Glutamatergic neuron (in vitro differentiated cells): ENCODE data around the gene DOCK2. TPM values are rescaled to one million over a fixed set of nuclear protein-coding genes. Genes with fewer than 3 reads are reported as not detected.

Experiments used
- DNase-seq: peaks from one replicate; pipeline ENCODE4 v3.0.0; 2022
- H3K27ac Mint-ChIP-seq: one replicate; pipeline ENCODE4 v1.8.0; 2020; ENCODE audit warnings: mild to moderate bottlenecking, mixed read lengths, inconsistent platforms; ENCODE audit not compliant: unreplicated experiment
- H3K27me3 Mint-ChIP-seq: one replicate; pipeline ENCODE4 v1.8.0; 2020; ENCODE audit warnings: mild to moderate bottlenecking, moderate library complexity, mixed read lengths, inconsistent platforms; ENCODE audit not compliant: unreplicated experiment
- H3K36me3 Mint-ChIP-seq: one replicate; pipeline ENCODE4 v1.8.0; 2020; ENCODE audit warnings: mild to moderate bottlenecking, mixed read lengths, inconsistent platforms; ENCODE audit not compliant: unreplicated experiment
- H3K4me1 Mint-ChIP-seq: one replicate; pipeline ENCODE4 v1.8.0; 2020; ENCODE audit warnings: mild to moderate bottlenecking, low read depth, mixed read lengths, inconsistent platforms; ENCODE audit not compliant: unreplicated experiment
- H3K4me3 Mint-ChIP-seq: one replicate; pipeline ENCODE4 v1.8.0; 2020; ENCODE audit warnings: mild to moderate bottlenecking, mixed read lengths, inconsistent platforms; ENCODE audit not compliant: unreplicated experiment
- H3K9me3 Mint-ChIP-seq: one replicate; pipeline ENCODE4 v1.8.0; 2020; ENCODE audit warnings: mild to moderate bottlenecking, moderate library complexity, mixed read lengths, inconsistent platforms; ENCODE audit not compliant: unreplicated experiment
- CTCF ChIP-seq: fragments of 200-600 bp; sonication (generic); IDR thresholded peaks from one replicate; pipeline ENCODE4 v1.5.0; 2021; ENCODE audit not compliant: partially characterized antibody, unreplicated experiment
- total RNA-seq: library from RNA; stranded (reverse); fragmentation: NEBNext Ultra II Directional; extraction: Animal tissue kit (Norgen Biotek cat#: 25700); gene quantifications from one replicate; pipeline ENCODE4 v1.2.1, GENCODE V29; 2021; ENCODE audit not compliant: unreplicated experiment

Gene DOCK2
- total RNA-seq, 1 donor from 2014 or later: 0.66 TPM

- Mint-ChIP-seq H3K4me3 (no peak overlapping the region), H3K27ac (no peak overlapping the region), H3K36me3 (no peaks in the 10 kb centered on the region), H3K9me3 (peaks cover 2% of the 10 kb centered on the region), H3K27me3 (no peaks in the 10 kb centered on the region), H3K4me1 (peaks cover 10% of the 10 kb centered on the region)
- no peak for TF ChIP-seq CTCF
- DNase-seq: no peak
Measured at GRCh38 chr5:169789417-169789940, 152.4 kb downstream of the DOCK2 start.

GRCh38 chr5:169791251-169791650 lies 154.2 kb downstream of the DOCK2 start:
- H3K4me1 Mint-ChIP-seq: peaks cover 6% of the 10 kb centered on the region
- TF ChIP-seq CTCF: no peak
- H3K27me3 Mint-ChIP-seq: peaks cover under 1% of the 10 kb centered on the region
- H3K27ac Mint-ChIP-seq: no peak overlapping the region
- no peak overlapping the region for H3K4me3 Mint-ChIP-seq
- DNase-seq: no peak
- no peaks in the 10 kb centered on the region for H3K36me3 Mint-ChIP-seq
- H3K9me3 Mint-ChIP-seq: peaks cover 2% of the 10 kb centered on the region

DNA sequence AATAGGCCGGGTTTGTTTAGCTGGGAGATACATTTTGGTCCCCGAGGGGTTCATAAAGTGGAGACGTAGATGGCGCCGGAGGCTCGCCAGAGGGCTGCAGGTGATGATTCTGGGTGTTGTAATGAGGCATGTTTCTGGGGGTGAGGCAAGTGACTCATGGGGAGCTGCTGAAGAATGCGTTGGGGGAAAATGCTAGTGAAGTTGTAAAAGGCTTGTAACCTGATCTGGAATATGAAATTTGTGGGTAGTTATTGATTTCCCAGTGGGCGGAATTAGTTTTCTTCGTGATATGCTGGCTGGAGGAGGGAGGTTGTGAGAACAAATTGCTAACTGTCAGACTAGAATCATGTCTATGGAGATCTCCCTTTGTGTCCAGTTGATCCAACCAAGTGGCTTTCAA lies 158.3 kb downstream of the DOCK2 start:
- H3K4me1 Mint-ChIP-seq: peaks cover 2% of the 10 kb centered on the region
- H3K27me3 Mint-ChIP-seq: peaks cover 5% of the 10 kb centered on the region
- no peak for DNase-seq
- H3K36me3 Mint-ChIP-seq: peaks cover 5% of the 10 kb centered on the region
- TF ChIP-seq CTCF: no peak
- H3K4me3 Mint-ChIP-seq: no peak overlapping the region
- peaks cover 2% of the 10 kb centered on the region for H3K9me3 Mint-ChIP-seq
- H3K27ac Mint-ChIP-seq: no peak overlapping the region

- H3K9me3 Mint-ChIP-seq: peaks cover 2% of the 10 kb centered on the region
- H3K27ac Mint-ChIP-seq: no peak overlapping the region
- DNase-seq: no peak
- peaks cover 7% of the 10 kb centered on the region for H3K27me3 Mint-ChIP-seq
- H3K4me3 Mint-ChIP-seq: no peak overlapping the region
- peaks cover 2% of the 10 kb centered on the region for H3K4me1 Mint-ChIP-seq
- H3K36me3 Mint-ChIP-seq: peaks cover 5% of the 10 kb centered on the region
- TF ChIP-seq CTCF: no peak
Measured at GRCh38 chr5:169796731-169797130, 159.7 kb downstream of the DOCK2 start.

DNA sequence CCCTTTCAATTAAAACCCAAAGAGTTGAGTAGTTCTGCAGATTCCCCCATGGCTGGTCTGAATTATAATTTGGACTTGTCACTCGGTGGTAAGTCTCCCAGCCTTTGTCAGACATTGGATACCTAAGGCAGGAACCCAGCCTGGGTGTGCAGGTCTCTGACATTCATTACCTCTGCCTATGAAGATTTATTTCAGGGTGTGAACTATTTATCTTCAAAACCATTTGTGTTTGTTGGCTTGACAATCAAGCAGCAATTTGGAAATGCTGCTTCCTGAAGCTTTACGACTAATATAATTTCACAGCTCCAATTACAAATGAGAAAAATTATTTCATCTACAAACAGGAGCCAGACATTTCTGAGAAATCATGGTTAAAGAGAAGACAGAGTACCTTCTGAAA lies 160.5 kb downstream of the DOCK2 start:
- Mint-ChIP-seq H3K4me3 (no peak overlapping the region), H3K9me3 (peaks cover 2% of the 10 kb centered on the region), H3K4me1 (peaks cover 2% of the 10 kb centered on the region), H3K27ac (no peak overlapping the region), H3K36me3 (peaks cover 5% of the 10 kb centered on the region), H3K27me3 (peaks cover 7% of the 10 kb centered on the region)
- DNase-seq: no peak
- no peak for TF ChIP-seq CTCF
